ENCODE data around the gene PJA2. TPM values are rescaled to one million over a fixed set of nuclear protein-coding genes. Genes with fewer than 3 reads are reported as not detected.

PJA2 gene
- total and polyA plus RNA-seq, 2 of the 8 experiments (the other 6 are each of a cell fraction or from before 2014, with no cell fraction given): 15.3 to 47.7 TPM

DNA sequence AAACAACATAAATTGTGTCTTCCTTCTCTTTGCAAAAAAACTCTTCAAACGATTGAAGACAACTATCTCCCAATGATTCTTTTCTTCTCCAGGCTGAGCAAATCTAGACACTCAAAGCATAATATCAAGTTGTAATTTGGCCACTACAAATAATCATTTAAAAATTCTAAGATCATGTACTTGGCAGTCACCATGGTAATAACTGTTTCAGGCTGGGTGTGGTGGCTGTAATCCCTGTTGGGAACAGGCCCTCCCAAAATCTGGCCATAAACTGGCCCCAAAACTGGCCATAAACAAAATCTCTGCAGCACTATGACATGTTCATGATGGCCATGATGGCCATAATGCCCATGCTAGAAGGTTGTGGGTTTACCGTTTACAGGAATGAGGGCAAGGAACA, 52.0 kb downstream of the PJA2 start:
- TF ChIP-seq POLR2AphosphoS5 (IDR thresholded peaks at IDR 0.05; ENCODE audit: low read depth, low read length) (no peak), RFX5 (IDR thresholded peaks at IDR 0.05; ENCODE audit: borderline replicate concordance, low read depth, low read length) (no peak)
- no peak overlapping the region for H4K8ac ChIP-seq (ENCODE audit: extremely low read depth, insufficient read depth, low read length)

More for the DNA sequence above, 52.0 kb downstream of the PJA2 start:
- CTCF ChIA-PET (ENCODE audit: partially characterized antibody): no interaction called here
- no peak overlapping the region for H4K91ac ChIP-seq (replicated peaks; ENCODE audit: insufficient read length, low read length)
- POLR2A ChIA-PET (ENCODE audit: partially characterized antibody): no interaction called here
- H4K5ac ChIP-seq (ENCODE audit: insufficient read length, low read depth, low read length): no peak overlapping the region
- no peaks in the 10 kb centered on the region for H4K20me1 ChIP-seq (replicated peaks in 1 of 2; ENCODE audit: control insufficient read depth in 1 of 2, insufficient read depth in 2 of 2, low read length in 2 of 2)
- H2BK120ac ChIP-seq (replicated peaks; ENCODE audit: low read depth, low read length): no peak overlapping the region
- H3K79me1 ChIP-seq (ENCODE audit: low read depth, low read length): no peaks in the 10 kb centered on the region
- H3K14ac ChIP-seq (ENCODE audit: insufficient read length): no peak overlapping the region
- no peak overlapping the region for H2AFZ ChIP-seq (ENCODE audit: low read length)
- no peak overlapping the region for H3K4me2 ChIP-seq (ENCODE audit: insufficient read depth in 1 of 2, low read depth in 2 of 2, low read length in 2 of 2)
- H2BK5ac ChIP-seq (ENCODE audit: low read depth, low read length): no peak overlapping the region
- no peak overlapping the region for H2BK20ac ChIP-seq (ENCODE audit: low read length)
- 94% methylated on average over 2 of the region's 2 CpGs; no CpG with 5 or more reads in 1 of the 2 experiments for WGBS, 2 experiments (ENCODE audit: extremely low coverage in 1 of 2, insufficient coverage in 1 of 2, insufficient read length in 1 of 2, insufficient replicate concordance in 2 of 2, low coverage in 1 of 2, low lambda C conversion rate in 2 of 2, missing lambda C conversion rate in 1 of 2)
- H2BK12ac ChIP-seq (ENCODE audit: low read depth, low read length): no peak overlapping the region
- no peak overlapping the region for H3K27ac ChIP-seq (ENCODE audit: low read depth, low read length)
- no peak overlapping the region for H3K23ac ChIP-seq (ENCODE audit: insufficient read length)
- no peak overlapping the region for H3K4ac ChIP-seq (replicated peaks; ENCODE audit: insufficient read length, low read depth, low read length)
- no peak overlapping the region for H3K4me3 ChIP-seq (ENCODE audit: extremely low read depth in 1 of 4, insufficient read depth in 2 of 4, low read depth in 3 of 4, low read length in 4 of 4)
- no peaks in the 10 kb centered on the region for H3K9me3 ChIP-seq (ENCODE audit: insufficient read depth in 2 of 2, low read depth in 1 of 2, low read length in 1 of 2)
- no peaks in the 10 kb centered on the region for H3K79me2 ChIP-seq (ENCODE audit: control insufficient read depth in 1 of 2, insufficient read depth in 2 of 2, low read length in 2 of 2)
- H3K9ac ChIP-seq (replicated peaks in 1 of 4; ENCODE audit: extremely low read depth in 1 of 4, low read depth in 3 of 4, low read length in 3 of 4): no peak overlapping the region
- peaks cover 0 to 20% (median 4%) of the 10 kb centered on the region in 4 experiments; a peak in 4 of 8 replicates for H3K36me3 ChIP-seq (ENCODE audit: control insufficient read depth in 2 of 4, insufficient read depth in 4 of 4, low read length in 3 of 4)
- H2AK5ac ChIP-seq (ENCODE audit: low read depth, low read length): no peak overlapping the region
- H3K18ac ChIP-seq (ENCODE audit: extremely low read depth, low read length): no peak overlapping the region
- no peaks in the 10 kb centered on the region for H3K27me3 ChIP-seq (replicated peaks in 1 of 4; ENCODE audit: control insufficient read depth in 3 of 4, extremely low read depth in 1 of 4, insufficient read depth in 3 of 4, low read length in 3 of 4)
- DNase-seq (ENCODE audit: low read depth in 1 of 2, low spot score in 2 of 2) (no peak), FAIRE-seq (no peak)
- H3K4me1 ChIP-seq (replicated peaks in 1 of 4; ENCODE audit: control insufficient read depth in 3 of 4, insufficient read depth in 4 of 4, low read length in 3 of 4): no peaks in the 10 kb centered on the region
- H3K56ac ChIP-seq (replicated peaks; ENCODE audit: insufficient read length, low read depth, low read length): no peak overlapping the region
- no peaks in the 10 kb centered on the region for H3K23me2 ChIP-seq (ENCODE audit: low read depth, low read length)
- H2BK15ac ChIP-seq (ENCODE audit: low read length): no peak overlapping the region

Data from H1 (cell line).